HG02798 (cell line): ENCODE measurements around the gene MYO1D.
"Not testable (repeated sequence)": the region's sequence is repeated elsewhere in the genome, so short reads cannot be mapped to it uniquely, and the experiment has no call there.

ENCODE experiments used
- ATAC-seq: cut with Tn5 transposase; IDR thresholded peaks from one replicate; pipeline ENCODE4 v1.9.1; 2021; ENCODE audit warnings: mild to moderate bottlenecking; ENCODE audit not compliant: unreplicated experiment, poor library complexity

The MYO1D gene

GRCh38 chr17:32821987-32822934 is 54.7 kb downstream of the MYO1D start:
- not testable (repeated sequence) for ATAC-seq

GRCh38 chr17:32820440-32820839 is 56.5 kb downstream of the MYO1D start:
- ATAC-seq, result no peak

GRCh38 chr17:32819787-32820186 is 57.1 kb downstream of the MYO1D start:
- no peak for ATAC-seq

- no peak for ATAC-seq
These were observed 57.9 kb downstream of the MYO1D start for GRCh38 chr17:32819035-32819434.

GRCh38 chr17:32815460-32815859 is 61.5 kb downstream of the MYO1D start:
- ATAC-seq, result no peak

GRCh38 chr17:32814836-32815235 is 62.1 kb downstream of the MYO1D start:
- ATAC-seq, result no peak

GRCh38 chr17:32813021-32813420 is 63.9 kb downstream of the MYO1D start:
- ATAC-seq, result no peak

GRCh38 chr17:32810690-32811089 is 66.2 kb downstream of the MYO1D start:
- no peak for ATAC-seq

- ATAC-seq, result no peak
These were observed 69.3 kb downstream of the MYO1D start for GRCh38 chr17:32807577-32807976.

GRCh38 chr17:32806646-32807045 is 70.3 kb downstream of the MYO1D start:
- ATAC-seq, result no peak

GRCh38 chr17:32805029-32805976 is 71.6 kb downstream of the MYO1D start:
- ATAC-seq, result no peak

GRCh38 chr17:32803544-32803943 is 73.4 kb downstream of the MYO1D start:
- no peak for ATAC-seq

- no peak for ATAC-seq
These were observed 74.6 kb downstream of the MYO1D start for GRCh38 chr17:32802306-32802705.

- no peak for ATAC-seq
These were observed 75.3 kb downstream of the MYO1D start for GRCh38 chr17:32801641-32802040.

GRCh38 chr17:32801193-32801592 is 75.7 kb downstream of the MYO1D start:
- no peak for ATAC-seq

GRCh38 chr17:32798938-32799337 is 78.0 kb downstream of the MYO1D start:
- ATAC-seq, result no peak

- no peak for ATAC-seq
These were observed 81.5 kb downstream of the MYO1D start for GRCh38 chr17:32795339-32795979.

GRCh38 chr17:32794533-32795246 is 82.2 kb downstream of the MYO1D start:
- ATAC-seq, result no peak

GRCh38 chr17:32793841-32794240 is 83.1 kb downstream of the MYO1D start:
- no peak for ATAC-seq

GRCh38 chr17:32792207-32792606 is 84.7 kb downstream of the MYO1D start:
- ATAC-seq, result no peak
